ENCODE results near the gene BOD1L1.

BOD1L1 gene

DNA sequence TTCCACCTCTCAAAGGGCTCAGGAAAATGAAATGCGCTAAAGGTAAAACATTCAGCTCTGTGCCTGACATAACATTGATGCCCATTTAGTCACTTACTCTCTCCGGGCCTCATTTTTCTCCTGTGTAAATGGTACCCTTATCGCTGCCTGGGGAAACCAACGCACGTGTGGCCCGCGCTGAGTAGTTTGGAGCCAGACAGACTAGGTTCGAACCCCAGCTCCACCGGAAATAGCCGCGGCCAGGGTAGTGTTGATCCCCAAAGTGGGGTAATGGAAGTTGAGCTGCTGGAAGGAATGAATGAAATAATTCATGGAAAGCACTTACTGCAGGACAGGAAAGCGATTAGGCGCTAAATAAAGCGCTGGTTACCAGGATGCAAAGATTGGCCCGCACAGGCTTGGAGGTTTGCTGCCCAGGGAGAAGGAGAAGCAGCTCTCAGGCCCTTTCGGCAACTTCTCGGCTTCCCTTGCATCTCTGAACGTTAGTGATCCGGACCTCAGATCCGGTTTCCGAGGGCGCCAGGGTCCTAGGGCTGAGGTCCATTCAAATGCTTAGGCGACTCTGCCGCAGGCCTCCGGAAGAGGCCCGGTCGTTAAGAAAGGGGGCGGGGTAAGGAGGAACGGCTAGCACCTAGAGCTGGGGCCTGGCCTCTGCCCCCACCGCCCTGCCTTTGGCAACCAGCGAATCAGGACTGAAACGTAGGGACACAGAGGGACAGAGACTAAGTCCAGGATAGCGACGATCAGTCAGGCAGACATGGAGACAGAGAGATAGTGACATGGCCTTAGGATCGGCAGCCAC is 96.5 kb downstream of the BOD1L1 start:
- TF ChIP-seq, protein P1, sequence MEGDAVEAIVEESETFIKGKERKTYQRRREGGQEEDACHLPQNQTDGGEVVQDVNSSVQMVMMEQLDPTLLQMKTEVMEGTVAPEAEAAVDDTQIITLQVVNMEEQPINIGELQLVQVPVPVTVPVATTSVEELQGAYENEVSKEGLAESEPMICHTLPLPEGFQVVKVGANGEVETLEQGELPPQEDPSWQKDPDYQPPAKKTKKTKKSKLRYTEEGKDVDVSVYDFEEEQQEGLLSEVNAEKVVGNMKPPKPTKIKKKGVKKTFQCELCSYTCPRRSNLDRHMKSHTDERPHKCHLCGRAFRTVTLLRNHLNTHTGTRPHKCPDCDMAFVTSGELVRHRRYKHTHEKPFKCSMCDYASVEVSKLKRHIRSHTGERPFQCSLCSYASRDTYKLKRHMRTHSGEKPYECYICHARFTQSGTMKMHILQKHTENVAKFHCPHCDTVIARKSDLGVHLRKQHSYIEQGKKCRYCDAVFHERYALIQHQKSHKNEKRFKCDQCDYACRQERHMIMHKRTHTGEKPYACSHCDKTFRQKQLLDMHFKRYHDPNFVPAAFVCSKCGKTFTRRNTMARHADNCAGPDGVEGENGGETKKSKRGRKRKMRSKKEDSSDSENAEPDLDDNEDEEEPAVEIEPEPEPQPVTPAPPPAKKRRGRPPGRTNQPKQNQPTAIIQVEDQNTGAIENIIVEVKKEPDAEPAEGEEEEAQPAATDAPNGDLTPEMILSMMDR (IDR thresholded peaks at IDR 0.05; ENCODE audit: control extremely low read depth, extremely low read depth, low read depth, missing control alignments): no peak
- peak; percentile 19 for DNase-seq (ENCODE audit: extremely low spot score)
- POLR2A ChIA-PET: no interaction called here
- CTCF ChIA-PET: interaction anchor here (1.1 to 2.9 kb wide), 3 partner anchors 10 to 679 kb away, joined by 3 to 13 read pairs (median 8); no protein-coding TSS in a partner anchor

DNA sequence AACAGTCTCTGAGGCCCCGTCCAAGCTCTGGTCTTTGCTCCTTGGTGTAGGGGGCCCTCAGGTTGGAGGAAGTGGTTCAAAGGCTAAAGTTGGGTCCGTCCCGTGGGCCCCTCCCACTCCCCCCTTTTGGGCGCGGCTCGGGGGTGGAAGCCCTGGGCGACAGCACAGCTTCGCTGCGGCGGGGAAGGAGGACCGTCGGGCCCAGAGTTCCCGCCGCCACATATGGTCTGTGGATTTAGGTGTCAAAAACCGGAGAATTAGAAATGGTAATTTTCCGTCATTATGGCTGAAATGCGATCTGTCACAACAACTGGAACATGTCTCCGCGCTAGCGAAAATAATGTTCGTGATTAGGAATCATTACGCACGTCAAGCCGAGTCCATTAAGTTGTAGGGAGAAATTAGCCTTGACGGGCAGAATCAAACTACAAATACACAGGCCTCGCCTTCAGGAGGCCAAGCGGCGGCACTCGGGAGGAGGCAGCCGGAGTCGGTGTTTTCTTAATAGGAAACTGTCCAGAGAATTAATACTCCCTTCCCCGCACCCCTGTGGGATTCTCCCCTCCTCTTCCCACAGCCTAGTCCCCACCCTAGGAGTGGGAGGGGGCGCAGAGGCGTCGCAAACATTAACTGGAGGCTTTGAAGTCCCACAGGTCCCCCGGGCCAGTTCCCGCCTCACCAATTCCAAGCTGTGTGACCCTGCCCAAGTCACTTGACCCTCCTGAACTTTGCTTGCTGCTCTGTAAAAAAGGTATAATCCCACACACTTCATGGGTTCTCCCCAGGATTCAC is 98.2 kb downstream of the BOD1L1 start:
- DNase-seq (ENCODE audit: extremely low spot score): peak; percentile 15
- TF ChIP-seq, protein P1 (IDR thresholded peaks at IDR 0.05; ENCODE audit: control extremely low read depth, extremely low read depth, low read depth, missing control alignments): no peak
- ChIA-PET POLR2A (no interaction called here), CTCF (interaction anchor here (1.2 to 2.5 kb wide), 2 partner anchors 12 to 19 kb away, joined by 4 to 13 read pairs; no protein-coding TSS in a partner anchor)

DNA sequence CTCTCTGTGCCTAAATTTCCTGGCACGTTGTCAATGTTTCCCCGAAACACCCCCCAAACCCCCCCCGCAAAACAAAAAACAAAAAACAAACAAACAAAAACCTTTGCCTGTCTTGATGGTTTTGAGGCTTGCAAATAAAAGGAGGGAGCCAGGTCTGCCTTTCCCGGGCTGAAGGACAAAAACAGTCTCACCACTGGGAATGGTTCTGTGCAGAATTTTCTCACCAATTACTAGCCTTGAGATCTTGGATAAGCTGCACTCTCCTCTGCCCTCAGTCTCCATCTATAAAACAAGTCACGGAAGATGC is 98.8 kb downstream of the BOD1L1 start:
- POLR2A ChIA-PET: no interaction called here
- CTCF ChIA-PET: interaction anchor here (1.2 to 2.5 kb wide), 2 partner anchors 12 to 19 kb away, joined by 4 to 13 read pairs; no protein-coding TSS in a partner anchor
- TF ChIP-seq, protein P1 (IDR thresholded peaks at IDR 0.05; ENCODE audit: control extremely low read depth, extremely low read depth, low read depth, missing control alignments): no peak
- DNase-seq (ENCODE audit: extremely low spot score): peak; percentile 18

DNA sequence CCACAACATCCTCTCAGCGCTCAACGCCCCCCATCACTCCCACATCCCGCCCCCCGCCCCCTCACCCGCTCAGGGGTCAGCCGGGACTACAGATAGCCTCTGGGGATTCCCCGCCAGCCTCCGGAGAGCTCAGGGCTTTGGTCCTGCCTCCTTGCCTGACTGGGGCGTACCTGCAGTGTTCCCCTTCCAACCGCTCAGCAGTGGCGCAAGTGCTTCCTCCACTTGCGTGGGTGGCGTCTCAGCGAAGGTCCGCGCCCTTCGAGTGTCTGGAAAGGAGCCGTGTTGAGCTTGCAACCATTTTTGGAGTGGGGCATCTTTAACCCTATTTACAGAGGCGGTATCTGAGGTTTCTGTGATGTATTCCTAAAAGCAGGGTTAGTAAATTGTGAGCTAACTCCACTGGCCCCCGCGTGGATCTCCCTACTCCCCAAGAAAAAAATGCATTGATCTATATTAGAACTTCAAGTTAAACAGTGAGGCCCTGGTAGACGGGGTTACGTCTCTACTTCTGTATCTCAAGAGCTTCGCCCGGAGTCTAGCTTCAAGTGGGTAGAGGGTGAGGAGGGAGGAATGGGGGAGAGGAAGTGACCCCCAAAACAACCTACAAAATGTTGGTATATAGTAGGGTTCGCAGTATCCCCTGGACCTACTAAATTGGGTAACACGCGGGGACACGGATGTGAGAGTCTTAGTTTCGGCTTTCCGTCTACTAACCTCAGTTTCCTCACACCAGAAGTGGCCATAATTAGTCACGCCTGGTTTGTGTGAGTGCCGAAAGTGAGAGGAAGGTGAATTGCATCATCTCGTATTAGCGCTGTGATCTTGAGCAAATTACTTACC is 99.3 kb downstream of the BOD1L1 start:
- CTCF ChIA-PET: interaction anchor here (1.1 to 3.2 kb wide), 4 partner anchors 9 to 675 kb away, joined by 3 to 9 read pairs (median 4); no protein-coding TSS in a partner anchor
- POLR2A ChIA-PET: no interaction called here
- TF ChIP-seq, protein P1 (IDR thresholded peaks at IDR 0.05; ENCODE audit: control extremely low read depth, extremely low read depth, low read depth, missing control alignments): no peak
- DNase-seq (ENCODE audit: extremely low spot score): peak; percentile 75

DNA sequence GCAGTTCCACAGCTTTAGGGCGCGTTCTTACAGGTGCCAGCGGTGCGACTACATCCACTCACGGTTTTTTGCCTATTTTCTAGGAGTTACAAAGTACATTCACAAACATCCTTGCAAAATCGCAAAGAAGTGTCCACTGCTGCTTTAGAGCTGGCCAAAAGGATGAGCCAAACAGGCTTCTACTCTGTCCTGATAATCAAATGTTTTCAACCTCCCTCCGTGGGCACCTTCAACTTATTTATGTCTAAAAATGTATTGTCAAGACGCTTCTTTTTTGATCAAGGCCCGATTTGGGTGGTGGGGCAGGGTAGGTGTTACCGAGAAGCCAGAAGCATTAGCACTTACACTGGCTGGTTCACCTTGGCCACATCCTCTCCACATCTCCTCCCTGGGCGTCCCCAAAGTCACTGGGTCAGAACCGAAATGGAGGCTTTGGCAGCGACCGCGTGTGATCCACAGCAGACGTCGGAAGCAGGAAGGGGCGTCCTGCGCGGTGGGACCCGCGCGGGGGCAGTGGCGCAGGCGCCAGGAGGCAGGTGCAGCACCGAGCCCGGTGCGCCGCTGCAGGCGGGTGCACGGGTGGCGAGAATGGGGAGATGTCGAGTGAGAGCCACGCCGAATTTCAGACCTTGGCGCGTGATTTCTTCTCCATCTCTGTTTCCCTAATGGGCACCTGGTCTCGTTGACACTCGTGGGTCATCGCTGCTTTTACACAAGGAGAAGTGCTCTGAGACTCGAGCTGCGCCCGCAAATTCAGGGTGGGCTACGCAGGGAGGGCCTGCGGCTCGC is 100.1 kb downstream of the BOD1L1 start:
- TF ChIP-seq, protein P1 (IDR thresholded peaks at IDR 0.05; ENCODE audit: control extremely low read depth, extremely low read depth, low read depth, missing control alignments): no peak
- DNase-seq (ENCODE audit: extremely low spot score): peak; percentile 29
- ChIA-PET CTCF (interaction anchor here (1.1 to 3.2 kb wide), 3 partner anchors 10 to 674 kb away, joined by 3 to 9 read pairs (median 4); no protein-coding TSS in a partner anchor), POLR2A (no interaction called here)
